GM21723 (cell line): ENCODE measurements around the gene TRIM47.

ENCODE experiments used
- ATAC-seq: cut with Tn5 transposase; IDR thresholded peaks from one replicate; pipeline ENCODE4 v1.9.1; 2021; ENCODE audit warnings: mild to moderate bottlenecking, moderate library complexity; ENCODE audit not compliant: unreplicated experiment

The TRIM47 gene

DNA sequence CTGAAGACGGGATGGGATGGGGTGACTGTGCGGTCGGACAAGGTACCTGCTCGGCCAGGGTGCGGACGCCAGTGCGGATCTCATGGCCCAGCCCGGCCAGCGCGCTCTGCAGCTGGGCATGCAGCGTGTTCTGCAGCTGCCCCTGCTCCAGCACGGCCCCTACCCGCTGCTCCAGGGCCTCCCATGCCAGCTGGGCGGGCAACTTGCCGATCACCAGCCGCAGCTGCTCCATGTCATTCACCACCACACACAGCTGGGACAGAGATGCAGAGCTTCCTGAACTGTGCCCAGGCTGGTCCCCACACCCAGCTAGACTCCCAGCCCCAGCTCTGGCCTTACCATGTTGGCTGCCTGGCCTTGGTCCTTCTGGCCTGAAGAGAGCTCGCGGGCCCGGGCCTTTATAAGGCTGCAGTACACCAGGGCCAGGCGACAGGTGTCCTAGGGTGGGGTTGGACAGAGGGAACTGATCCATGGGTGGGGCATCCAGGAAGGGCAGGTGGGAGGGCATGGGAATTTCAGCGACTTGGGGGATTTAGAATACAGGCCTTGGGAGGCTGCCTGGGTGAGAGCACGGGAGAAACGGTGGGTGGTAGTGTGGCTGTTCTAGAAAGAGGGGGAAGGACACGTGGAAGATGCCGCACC is 44.0 kb downstream of the TRIM47 start:
- ATAC-seq, result no peak

DNA sequence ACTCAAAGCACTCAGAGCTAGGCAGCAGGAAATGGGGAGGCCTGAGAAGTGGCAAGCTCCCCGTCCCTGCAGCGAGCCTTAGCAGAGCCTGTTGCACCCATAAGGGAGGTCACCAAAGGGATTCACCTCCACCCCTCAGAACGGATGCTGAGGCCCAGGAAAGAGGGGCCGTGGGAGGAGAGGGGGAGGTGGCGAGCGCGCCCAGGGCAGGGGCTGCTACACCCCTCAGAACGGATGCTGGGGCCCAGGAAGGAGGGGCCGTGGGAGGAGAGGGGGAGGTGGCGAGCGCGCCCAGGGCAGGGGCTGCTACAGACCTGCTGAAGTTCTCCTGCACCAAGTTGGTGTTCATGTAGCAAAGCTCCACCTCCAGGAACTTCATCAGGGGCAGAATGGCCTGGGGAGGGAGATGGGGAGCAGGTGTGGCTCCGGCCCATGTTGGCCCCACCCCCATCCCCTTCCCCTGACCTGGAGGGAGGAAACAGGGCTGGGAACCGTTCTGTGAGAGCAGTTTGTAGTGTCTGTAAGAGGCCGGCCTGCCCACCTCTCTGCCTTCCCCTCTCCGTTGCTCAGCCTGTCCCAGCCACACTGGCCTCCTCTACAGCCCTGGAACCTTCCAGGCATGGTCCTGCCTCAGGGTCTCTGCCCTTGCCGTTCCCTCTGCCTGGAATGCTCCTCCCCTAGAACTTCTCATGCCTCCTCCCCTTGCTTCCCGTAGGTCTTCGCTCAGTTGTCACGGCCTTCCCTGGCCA is 45.6 kb downstream of the TRIM47 start:
- ATAC-seq, result no peak

- no peak for ATAC-seq
Measured at GRCh38 chr17:75832164-75832651, 46.2 kb downstream of the TRIM47 start.

DNA sequence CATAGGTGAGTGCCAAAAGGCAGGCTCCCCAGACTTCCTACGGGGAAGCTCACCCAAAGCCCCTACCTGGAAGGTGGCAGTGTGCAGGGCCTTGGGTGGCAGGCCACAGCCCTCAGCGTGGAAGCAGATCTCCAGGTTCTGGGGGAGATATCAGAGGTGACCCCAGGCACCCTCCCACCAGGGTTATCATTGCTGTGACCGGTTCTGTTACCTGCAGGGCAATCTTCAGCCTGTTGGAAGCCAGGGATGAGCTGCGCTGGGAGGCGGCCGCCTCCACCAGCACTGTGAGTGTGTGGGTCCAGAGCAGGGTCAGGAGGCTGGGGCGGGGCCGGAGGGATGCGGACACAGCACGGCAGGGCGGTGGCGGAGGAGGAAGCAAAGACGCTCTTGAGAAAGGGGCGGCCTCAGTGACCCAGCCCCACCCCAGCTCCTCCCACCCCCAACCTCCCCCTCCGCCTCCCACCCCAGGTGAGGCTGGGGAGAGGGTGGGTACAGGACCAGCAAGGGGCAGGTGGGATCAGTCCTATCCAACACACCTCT is 47.3 kb downstream of the TRIM47 start:
- ATAC-seq, result no peak

DNA sequence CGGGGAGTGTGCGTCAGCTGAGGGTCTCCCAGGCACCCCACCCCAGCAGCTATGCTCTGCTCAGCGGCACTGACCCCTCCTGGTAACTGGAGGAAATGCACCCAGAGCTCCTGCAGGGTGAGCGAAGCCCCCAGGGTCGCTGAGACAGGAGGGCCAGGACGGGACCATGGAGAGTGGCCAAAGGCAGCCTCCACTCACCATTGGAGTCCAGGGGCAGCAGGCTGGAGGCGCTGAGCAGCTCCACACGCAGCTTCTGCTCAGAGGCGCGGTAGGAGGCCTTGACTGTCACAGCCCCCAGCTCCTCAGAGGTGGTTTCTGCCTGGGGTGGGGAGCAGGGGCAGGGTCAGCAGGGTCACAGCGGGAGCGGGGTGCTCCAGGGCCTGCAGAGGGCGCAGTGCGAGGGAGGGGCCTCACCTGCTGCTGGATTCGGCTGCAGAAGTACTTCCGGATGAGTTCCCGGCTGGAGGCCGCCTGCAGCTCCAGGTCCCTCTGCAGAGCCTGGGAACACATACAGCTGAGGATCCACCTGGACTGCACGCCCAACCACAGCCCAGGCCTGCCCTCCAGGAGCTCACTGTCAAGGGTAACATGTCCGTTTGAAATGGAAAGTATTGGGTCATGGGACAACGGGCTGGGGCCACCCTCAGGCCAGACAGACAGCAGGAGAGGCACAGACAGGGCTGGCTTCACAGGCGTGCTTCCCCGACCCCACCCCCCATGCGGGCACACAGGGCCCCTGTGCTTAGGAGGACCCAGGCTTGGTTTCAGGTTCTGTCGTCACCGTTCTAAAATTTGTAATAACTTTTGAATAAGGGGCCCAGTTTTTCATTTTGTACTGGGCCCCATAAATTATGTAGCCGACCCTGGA is 48.0 kb downstream of the TRIM47 start:
- no peak for ATAC-seq

DNA sequence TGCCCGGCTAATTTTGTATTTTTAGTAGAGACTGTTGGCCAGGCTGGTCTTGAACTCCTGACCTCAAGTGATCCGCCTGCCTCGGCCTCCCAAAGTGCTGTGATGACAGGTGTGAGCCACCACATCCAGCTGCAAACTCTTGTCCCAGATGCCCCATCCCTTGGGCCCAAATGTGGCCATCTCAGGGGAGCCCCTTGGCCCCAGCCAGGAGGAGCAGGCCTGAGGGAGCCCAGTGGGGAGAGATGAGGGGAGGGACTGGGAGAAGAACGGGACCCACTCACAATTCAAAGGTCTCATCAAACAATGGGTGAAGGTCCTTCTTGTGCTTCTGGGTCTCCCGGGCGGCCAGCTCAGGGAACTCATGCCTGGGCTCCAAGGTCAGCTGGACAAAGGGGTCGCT is 48.6 kb downstream of the TRIM47 start:
- no peak for ATAC-seq

DNA sequence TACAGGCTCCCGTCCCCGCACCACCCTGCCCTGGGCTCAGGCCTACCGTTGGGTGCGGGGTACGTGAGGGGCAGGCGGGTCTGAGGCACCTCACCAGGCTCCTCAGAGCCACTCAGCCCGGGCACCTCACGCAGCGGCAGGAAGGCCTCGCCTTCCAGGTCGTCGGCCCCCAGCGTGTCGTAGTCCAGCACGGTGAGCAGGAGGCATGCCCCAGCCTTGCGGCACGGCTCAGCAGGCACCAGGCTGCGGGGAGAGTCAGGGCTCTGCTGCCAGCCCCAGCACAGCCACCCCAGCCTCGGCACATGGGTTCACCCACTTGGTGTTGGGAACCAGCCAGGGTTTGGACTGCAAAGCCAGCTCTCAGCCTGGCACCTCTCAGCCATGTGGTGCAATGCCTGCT is 49.6 kb downstream of the TRIM47 start:
- no peak for ATAC-seq

DNA sequence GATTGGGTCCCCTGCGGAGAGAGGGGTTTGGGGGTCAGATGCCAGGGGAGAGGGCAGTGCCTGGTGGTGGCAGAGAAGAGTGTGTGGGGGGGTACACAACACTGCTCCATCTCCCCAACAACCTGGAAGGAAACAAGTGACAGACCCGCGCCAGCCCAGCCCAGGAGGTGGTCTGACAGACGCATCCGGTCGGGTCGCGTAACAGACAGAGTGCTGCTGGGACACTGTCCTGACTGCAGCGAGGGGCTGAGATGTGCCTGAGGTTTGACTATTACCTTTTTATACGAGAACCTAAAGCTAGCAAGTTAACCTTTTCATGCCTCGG is 50.3 kb downstream of the TRIM47 start:
- ATAC-seq, result peak; percentile 8

DNA sequence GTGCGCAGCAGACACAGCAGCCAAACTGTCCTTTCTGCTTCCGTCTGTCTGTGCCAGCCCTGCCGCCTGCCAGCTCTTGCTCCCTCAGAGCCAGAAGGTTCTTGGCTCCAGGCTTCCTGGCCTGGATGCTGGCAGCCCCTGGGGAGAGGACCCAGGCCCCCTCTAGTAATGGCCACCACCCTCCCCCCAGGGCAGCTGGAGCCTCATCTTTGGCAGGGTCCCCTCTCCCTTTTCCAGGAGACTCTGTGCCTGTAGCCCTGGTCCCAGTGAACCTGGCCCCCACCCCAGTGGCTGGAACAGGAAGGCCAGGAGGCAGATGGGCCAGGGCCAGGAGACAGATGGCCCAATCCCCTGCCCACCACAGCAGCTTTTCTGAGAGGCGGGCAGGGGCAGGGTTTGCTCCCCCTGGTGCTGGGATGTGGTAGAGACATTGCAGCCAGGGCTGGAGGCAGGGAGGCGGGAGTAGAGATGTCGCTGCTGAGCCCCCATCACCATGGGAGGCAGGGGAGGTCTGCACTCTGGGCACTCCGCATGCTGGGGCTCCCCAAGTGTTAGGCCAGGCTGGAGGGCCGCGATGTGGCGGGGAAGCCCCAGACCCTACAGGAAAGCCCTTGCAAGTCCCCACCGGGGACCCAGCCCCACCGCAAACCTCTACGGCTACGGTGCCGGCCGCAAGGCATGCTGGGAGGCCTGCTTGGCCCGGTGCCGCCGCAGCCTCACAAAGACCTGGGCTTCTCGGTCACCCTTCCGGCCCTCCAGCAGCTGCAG is 50.9 kb downstream of the TRIM47 start:
- ATAC-seq, result peak; percentile 62

DNA sequence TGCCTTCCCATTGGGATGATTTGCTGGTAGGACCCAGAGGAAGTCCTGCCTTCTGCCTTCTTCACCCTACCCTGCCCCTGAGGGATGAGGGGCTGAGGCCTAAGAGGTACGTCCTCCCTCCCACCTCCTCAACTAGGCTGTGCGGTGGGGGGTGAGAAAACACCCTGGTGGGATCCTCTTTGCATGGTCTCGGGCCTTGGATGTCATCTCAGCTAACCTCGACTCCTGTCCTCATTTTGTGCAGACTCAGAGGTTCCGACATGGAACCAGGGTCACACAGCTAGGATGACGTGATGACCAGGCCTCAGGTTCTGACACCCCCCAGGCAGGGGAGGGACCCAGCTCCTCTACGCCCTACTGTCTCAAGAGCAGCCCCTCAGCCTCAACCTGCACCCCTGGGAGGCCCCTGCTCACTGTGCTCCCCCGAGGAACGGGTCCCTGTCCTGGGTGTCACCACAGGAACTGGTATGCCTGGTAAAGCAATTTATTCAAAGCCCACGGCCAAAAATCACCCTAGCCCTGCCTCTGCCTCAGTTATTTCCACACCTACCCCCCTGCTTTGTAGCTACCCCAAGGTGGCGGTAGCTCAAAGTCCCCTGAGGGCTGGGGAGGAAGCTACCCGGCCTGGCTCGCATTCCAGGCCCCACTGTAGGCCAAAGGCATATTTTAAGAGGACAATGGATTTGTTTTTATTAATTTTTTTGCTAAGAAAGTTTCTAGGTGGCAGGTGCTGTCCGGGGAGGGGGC is 51.6 kb downstream of the TRIM47 start:
- no peak for ATAC-seq

DNA sequence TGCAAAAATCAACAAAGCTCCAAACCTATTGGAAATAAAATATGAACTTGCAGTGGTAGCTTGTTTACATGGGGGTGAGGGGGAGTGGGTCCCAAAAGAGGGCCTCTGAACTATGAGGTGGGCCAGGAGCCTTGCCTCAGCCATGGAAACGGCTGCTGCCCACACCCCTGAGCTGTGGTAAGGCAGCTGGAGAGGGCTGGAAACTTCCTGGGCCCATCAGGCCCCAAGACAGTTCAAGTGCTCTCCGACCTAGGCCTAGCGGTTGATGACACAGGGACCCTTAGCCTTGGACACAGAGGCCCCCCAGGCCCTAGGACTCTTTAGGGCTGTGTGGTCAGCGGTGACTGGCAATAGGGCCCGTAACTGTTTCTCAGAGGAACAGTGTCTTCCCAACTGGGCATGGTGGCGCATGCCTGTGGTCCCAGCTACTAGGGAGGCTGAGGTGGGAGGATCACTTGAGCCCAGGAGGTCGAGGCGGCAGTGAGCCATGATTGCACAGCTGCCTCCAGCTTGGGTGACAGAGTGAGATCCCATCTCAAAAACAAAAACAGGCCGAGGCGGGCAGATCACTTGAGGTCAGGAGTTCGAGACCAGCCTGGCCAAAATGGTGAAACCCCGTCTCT is 52.5 kb downstream of the TRIM47 start:
- no peak for ATAC-seq

DNA sequence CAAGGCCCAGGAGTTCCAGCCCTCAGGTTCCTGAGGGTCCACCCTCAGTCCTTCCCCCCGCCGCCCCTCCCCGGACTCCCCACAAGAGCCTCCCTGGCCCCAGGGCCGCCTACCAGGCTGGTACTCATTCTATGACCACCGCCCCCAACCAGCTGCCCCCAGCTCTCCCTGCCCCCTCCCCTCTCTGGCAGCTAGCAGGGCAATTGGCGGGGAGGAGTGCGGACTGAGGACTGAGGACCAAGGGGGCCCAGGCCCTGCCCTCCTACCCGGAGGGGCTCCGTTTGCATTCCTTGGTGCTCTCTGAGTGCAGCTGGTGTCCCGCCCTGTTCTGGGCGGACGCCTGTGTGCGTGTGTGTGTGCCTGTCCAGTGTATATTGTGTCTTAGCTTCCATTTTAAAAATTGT is 53.2 kb downstream of the TRIM47 start:
- ATAC-seq, result no peak

DNA sequence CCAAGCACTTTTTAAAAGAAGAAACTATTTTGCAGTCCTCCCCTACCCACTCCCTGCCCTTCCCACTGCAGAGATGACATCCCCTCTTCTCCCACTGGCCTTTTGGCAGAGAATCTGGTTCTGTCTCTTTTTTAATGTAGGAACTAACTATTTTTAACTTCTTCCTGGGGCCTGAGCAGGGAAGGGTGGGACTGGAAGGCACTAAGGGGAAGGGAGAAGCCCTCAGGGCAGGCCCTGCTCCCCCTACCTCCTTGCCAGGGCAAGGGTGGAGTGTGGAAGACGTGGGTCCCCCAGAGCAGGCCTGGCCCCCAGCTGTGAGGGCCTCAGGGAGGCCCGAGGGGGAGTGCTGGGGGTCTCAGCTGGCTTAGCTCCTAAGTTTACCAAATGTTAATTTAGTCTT is 53.7 kb downstream of the TRIM47 start:
- ATAC-seq, result no peak
